Stimulated activated CD4-positive, alpha-beta T cell treated with anti-CD3 and anti-CD28 coated beads, Interleukin-4, amount 100 ng/mL, for 48 hours (primary cell): Measurements from ENCODE around the gene MFSD12.
"Not testable (repeated sequence)": the region's sequence is repeated elsewhere in the genome, so short reads cannot be mapped to it uniquely, and the experiment has no call there.

ENCODE experiments used
- DNase-seq, 2 donors: peaks; one replicate each; pipeline ENCODE4 v3.0.0-alpha.2; 2020; ENCODE audit warnings: low read depth in 2 of 2

The MFSD12 gene

DNA sequence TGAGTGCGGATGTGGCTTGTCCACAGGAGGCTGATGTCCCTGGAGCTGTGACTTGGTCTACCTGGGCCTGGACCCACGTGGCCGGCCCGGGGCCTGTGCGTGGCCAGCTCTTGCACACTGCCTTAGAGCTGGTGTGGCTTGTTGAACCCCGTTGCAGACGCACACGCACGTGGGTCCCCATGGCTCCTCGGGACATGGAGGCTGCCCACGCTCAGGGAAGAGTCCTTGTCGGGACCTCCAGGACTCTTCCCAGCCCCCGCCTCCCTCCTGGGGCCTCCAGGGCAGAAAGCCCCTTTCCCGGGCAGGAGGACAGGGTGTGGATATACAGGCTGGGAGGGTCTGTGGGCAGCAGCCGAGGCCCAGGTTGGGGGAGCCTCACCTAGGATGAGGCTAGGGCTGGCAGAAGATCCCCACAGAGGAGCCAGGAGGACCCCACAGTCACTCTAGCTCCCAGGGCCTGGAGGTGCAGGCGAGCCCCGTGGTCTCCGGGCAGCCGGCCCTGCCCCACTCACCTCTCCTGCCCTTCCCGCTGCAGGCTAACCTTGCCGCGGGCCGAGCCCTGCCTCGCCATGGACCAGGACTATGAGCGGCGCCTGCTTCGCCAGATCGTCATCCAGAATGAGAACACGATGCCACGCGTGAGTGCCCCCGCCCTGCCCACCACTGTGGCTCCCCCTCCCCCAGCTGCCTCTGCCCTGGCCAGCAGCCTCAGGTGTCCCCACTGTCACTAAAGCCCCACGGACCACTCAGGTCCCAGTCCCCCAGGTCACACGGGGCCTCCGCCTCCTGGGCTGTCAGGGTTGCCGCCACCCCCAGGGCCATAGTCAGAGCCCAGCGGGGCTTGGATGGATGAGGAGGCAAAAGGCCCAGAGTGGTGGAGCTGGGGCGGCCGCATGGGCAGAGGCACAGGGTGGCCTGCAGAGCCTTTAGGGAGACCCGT lies 34.7 kb downstream of the MFSD12 start:
- no peak for DNase-seq

DNA sequence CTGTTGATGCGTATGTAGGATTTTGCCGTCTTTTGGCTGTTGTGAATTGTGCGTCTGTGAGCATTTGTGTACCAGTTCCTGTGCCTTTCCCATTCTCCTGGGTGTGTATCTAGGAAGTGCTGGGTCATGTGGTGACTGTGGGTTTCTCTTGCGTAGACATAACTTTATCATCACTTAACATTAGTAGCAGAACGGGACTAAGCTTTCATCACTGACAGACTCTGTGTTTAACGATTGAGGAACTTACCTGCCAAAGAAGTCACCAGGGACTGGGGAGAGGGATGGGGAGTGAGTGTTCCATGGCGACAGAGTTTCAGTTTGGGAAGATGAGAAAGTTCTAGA lies 36.3 kb downstream of the MFSD12 start:
- no peak for DNase-seq

DNA sequence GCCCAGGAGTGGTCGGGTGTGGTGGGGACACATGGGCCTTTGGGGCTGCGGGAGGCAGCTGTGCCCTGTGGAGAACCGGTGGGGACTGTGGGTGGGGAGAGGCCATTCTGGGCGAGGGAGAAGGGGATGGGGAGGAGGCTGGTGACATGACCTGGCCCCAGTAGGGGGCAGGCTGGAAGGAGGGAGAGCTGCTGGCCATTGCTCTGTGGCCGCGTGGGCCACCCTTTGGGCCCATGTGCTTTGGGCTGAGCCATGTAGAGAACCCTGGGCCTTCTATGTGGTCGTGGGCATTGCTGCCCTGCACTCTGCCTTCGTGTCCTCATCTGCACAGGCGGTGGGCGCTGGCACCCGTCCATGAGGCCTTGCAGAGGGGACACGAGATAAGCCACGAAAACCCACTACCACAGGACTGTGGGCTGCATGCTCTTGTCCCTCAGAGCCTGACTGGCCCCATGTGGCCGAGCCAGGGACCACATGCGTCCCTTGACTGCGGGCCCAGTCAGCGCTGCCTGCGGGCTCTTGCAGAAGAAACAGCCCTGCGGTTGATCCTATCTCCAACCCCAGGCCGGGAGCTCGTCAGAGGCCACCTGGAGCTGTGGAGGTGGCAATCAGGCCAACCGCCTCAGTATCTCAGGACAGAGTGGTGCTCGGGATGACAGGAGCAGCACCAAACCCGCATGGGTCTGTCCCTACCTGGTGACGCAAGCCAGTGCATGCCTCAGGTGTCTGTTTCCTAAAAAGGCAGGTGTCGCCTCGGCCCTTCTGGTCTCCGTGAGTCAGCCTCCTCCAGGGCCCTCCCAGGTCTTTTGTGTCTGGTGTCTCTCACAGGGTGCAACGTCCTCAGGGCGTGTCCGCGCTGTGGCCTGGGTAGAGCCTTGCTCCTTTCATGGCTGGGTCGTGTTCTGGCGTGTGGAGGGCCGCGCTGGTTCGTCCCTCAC lies 37.0 kb downstream of the MFSD12 start:
- DNase-seq = no peak

DNA sequence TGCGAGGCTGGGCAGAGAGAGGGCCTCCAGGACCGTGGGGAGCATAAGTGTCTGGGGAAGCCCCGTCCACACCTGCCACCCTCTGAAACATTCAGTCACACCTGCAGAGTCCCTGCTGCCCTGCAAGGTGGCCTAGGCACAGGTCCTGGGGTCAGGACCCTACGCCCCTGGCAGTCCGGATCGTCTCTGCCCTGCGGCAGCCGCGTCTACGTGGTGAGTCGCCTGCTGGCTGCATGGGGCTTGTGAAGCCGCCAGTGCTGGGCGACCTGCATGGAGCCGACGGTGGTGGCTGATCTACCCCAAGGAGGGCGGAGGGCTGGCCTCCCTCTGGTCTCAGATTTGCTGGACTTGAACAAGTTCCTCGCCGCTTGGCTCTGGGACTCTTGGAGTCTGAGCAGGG lies 38.3 kb downstream of the MFSD12 start:
- DNase-seq = no peak

DNA sequence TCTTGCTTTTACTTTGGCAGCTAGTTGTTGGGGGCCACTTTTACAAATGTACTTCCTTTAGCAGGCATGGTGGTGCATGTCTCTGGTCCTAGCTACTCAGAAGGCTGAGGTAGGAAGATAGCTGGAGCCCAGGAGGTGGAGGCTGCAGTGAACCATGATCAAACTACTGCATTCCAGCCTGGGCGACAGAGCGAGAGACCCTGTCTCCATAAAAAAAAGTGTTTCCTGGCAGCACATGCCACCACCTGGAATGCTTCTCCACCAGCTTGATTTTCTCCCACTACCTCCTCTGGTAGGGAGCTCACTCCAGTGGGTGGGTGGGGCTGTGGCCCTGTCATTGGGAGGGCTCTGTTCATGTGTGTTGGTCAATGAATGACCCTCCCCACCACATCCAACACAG lies 38.7 kb downstream of the MFSD12 start:
- DNase-seq = no peak

DNA sequence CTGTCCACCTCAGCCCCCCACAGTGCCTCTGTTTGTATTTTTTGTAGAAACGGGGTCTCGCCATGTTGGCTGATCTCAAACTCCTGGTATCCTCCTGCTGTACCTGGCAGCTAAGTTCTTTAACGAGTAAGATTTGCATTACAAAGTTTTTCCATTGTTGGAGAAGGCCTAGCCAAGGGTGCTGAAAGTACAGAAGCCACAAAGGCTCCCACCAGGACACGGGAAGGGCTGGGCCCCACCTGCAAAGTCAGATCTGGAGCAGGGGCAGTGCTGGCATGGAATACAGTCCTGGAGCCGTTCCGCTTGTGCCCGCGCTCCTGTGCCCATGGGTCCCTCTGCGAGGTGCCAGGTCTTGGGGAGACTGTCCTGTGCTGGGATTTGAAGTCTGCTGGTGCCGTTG lies 39.1 kb downstream of the MFSD12 start:
- DNase-seq = no peak

DNA sequence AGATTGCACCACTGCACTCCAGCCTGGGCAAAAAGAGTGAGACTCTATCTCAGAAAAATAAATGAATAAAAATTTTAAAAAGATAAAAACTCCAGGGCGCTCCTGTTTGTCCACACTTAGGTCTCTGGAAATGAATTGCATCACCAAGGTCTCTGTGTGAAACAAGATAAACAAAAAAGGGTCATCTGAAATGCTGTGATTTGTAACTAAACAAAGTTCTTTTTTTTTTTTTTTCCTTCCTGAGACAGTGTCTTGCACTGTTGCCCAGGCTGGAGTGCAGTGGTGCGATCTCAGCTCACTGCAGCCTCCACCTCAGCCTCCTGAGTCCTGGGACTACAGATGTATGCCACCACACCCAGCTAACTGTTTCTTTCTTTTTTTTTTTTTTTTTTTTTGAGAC lies 39.7 kb downstream of the MFSD12 start:
- no peak for DNase-seq

DNA sequence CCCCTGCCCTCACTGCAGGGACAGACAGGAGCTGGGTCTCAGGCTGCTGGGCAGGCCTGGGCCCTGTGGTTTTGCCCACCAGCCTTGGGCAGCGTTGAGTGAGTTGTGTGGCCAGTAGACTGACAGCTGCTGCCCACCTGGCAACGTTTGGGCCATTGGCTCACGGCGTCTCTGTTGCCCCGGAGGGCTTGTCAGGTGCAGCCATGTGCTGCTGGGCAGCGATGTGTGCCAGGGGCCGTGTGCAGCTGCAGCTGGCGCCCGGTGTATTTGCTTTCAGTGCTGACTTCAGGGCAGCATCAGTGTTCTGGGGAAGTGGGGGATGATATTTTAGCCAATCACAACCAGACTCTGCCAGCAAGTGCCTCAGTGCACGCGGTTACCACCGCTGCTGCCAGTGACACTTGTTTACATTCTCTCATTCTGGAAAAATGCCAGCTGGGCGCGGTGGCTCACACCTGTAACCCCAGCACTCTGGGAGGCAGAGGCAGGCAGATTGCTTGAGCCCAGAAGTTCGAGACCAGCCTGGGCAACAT lies 40.6 kb downstream of the MFSD12 start:
- no peak for DNase-seq

DNA sequence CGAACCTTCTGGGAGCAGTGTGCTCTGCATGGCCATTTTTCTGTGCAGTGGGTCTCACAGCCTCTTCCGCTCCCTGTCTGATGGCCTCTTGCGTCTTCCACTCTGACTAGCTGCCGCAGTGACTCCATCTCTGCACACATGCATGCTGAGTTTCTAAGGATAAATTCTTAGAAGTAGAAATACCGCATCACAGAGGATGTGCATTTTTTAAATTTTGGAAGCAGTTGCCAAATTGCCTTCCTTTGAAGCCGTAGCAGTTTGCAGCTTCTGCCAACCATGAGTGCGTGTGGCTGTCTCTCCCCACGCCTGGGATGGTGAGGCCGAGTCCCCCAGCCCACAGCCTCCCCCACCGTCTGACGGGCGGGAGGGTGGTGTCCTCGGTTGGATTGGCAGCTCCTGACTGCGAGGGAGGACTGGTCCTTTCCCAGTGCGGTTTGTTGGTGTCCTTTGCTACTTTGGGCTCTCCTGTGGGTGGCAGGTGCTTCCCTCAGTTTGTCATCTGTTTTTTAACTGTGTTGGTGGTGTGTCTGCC lies 41.4 kb downstream of the MFSD12 start:
- no peak for DNase-seq

DNA sequence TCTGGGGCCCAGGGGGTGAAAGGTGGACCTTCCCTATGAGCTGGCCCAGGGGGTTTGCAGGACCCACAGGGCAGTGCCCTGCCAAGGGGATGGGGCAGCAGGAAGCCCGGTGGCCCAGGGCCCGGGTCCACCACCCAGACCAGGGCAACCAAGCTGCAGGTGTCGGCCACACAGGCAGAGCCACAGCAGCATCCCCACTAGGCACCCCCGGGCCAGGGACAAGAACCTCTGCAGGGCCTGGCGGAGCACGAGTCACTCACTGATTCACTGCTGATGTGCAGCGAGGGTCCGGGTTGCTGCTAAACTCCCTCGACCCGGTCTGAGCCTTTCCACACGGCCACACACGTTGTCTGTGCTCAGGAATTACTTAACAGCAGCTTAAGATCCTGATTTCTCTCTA lies 42.5 kb downstream of the MFSD12 start:
- no peak for DNase-seq

DNA sequence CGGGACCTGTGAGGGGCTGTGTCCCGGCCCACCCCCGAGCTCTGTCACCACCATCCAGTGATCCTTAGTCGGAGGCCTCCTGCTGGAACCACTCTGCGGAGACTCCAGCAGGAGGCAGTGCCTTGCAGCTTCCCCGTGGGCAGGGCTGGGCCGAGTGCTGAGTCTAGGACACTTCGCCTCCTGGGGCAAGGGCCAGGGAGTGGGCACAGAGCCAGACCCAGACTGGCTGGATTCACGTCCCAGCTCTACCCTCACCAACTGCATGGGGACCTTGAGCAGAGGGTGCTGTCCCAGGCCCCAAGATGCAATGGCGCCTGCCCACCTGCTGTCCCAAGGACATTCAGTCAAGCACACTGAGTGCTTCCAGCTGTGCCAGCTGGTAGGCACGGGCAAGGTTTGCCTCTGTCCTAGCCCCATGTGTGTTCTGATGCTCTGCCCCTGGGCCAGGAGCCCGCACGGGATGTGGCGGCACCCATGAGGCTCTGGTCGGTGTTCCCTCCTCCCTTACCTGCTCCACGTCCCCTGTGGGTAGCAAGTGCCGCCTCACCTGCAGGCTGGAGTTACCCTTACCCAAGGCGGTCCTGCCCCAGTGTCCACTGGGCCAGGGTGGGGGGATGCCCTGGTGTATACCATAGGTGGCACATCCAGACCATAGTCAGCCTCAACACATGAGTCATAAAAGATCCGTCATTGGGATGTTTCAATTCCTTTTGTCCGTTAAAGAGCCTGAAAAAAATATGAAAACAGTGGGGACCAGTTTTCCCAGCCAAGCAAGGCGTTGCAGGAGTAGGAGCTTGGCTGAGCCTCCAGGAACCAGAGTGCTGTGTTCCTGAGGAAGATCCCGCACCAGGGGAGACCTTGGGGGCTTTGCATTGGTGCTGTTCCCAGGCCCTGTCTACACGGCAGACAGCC lies 43.9 kb downstream of the MFSD12 start:
- DNase-seq = no peak

DNA sequence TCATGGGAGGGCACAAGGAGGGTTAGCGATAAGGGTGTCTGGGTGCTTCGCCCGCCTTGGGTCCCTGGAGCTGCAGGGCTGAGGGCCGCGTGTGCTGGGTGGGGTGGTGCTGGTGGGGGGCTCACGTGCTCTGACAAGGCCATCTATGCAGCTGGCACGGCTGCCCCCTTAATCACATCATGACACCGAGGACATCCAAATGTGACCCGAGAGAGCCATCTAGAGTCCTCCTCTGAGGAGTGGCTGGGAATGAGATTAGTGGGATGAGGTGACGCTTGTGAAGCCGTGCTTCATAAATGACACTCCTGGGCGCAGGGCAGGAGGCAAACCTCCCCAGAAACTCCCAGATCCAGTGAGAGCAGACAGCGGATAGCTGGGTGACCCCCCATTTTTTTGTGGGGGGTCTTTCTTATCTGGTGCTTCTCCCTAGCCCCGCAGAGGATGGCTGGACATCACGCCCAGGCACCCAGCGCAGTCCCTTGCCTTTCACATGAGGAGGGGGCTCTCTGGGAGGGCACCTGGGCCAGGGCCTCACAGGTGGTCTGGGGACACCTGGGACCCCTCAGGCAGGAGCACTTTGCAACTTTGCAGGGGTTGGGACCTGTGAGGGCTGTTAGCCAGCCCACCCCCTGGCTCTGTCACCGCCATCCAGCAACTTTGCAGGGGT lies 44.7 kb downstream of the MFSD12 start:
- DNase-seq = no peak

DNA sequence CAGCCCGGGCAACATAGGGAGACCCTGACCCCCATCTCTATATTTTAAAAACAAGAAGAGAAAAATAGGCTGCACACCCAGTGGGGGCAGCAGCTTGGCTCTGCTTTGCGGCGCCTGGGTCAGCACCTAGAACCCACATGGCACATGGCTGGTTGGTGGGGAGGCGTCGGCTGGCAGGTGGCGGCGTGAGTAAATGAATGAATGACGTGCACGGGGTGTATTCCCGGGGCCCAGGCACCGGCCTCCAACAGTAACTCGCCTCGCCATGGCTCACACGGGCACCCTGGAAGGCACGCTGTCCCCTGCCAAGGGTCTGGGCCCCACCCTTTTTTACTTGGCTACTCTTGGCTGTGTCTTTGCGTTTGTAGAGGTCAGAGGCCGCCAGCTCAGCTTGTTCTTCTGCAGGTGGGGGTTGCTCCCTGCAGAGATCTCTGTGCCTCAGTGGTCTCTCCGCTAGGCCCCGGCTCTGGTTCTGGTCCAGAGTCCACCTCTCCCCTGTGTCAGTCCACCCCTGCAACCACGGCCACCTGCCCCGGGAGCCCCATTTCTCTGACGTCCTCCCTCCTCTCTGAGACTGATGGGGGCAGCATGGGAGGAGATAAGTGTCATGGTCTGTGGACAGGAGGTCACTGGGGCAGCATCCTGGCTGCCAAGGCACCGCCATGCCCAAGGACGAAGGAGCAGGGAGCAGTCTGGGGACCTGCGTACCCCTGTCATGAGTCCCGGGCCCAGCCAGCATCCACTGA lies 45.7 kb downstream of the MFSD12 start:
- DNase-seq = no peak

DNA sequence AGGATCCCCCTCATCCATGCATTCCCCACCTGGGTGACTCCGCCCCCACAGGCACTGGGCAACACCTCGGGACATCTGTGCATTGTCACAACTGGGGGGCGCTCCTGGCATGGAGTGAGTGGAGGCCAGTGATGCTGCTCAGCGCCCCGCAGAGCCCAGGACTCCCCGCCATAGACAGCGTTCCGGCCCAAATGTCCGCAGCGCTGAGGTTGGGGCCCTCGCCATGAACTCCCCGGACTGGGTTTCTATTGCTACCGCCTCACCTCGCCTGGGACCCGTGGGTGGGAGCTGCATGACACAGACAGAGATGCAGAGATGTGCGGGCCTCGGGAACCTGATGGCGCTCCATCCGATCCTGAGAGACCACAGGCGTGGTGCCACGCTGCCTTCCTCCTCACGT lies 46.7 kb downstream of the MFSD12 start:
- no peak for DNase-seq

DNA sequence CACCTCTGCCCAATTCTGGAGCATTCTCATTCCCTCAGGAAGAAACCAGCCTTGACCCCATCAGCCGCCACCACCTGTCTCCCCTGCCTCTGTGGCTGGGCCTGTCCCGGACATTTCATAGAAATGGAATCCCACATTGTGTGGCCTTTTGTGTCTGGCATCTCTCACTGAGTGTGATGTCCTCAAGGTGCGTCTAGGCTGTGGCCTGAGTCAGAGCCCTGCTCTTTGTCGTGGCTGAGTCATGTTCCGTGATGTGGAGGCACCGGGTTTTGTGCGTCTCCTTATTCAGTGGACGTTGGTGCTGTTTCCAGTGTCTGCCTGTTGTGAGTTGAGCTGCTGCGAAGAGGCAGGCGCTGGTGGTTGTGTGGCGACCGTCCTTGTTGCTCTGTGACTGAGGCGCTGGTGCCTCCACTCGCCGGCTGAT lies 47.8 kb downstream of the MFSD12 start:
- peak in 1 of 2 donors; percentile 35 for DNase-seq

DNA sequence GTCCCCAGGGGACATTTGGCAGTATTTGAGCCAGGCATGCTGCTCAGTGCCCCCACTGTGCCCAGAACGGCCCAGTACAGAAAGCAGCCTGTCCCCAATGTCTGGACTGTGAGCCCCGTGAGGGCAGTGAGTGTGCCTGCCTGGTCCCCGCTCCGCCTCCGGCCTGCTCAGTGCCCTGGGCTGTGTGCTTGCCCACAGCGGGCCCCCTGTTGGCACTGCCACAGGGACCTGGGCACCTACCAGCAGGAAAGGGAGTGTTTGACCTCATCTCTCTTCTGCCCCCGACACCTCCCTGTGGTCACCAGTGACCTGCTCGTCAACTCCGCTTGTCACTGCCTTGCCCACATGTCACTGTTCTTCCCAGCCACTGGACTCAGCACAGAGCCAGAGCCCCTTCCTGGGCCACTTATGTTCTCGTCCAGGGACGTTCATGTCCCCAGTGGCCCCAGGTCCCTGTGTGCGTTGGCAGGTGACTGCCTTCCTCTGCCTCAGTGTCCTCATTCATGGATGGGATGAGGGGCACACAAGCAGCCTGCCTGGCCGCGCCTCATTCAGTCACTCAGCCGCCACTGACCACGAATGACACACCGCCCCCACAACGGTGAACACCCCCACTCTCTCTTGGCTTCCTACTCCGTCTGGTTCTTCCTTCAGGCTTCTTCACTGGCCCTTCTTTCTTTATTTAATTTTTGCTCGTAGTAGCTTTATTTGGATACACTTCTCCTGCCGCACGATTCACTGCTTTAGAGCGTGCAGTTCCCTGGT lies 48.4 kb downstream of the MFSD12 start:
- DNase-seq = no peak

DNA sequence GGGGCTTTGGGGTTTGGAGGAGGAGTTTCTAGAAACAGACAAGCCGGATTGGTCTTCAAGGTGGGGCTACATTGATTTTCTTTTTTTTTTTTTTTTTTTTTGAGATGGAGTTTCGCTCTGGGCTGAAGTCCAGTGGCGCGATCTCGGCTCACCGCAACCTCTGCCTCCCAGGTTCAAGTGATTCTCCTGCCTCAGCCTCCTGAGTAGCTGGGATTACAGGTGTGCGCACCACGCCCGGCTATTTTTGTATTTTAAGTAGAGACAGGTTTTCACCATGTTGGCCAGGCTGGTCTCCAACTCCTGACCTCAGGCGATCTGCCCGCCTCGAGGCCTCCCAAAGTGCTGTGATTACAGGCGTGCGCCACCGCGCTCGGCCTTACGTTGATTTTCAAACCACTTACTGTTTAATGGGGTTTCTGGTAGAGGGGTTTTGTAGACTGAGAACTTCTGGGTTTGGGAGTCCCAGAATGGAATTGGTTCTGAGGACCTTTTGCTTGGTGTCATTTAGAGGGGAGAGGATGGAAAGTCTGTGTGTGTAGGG lies 49.2 kb downstream of the MFSD12 start:
- not testable (repeated sequence) for DNase-seq

DNA sequence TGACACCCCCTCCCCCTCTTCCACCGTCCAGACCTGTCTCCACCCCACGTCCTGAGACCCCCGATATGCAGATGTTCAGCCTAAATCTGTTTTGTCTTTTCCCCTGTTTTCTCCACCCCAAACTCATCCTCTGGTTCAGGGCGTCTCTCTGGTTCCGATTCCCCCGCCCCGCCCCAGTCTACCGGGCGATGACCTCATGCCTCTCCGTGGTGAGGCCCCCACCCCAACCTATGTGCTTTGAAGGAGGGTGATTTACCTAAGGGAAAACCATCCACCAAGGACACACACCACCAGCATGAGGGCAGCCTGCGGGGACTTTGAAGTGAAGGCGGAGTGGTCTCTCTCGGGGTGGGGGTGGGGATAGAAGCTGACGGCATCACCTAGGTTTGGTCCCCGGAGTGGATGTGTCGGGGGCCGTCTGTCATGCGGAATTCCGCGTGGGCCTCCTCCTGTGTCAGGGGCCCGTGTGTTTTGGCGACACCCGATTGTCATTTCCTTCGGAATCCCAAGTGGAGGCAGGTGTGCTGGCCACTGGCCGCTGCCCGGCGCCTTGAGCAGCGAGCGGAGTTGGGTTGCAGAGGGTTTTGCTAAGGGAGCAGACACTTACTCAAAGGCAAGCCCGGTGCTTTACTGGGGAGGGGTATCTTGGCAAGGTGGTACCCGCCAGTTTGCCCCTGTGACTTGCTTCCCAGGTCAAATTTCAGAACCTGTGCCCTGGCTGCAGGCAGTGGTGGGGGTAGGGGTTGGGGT lies 49.8 kb downstream of the MFSD12 start:
- no peak for DNase-seq
